Lower leg skin (tissue), 3 donors: ENCODE results near the gene HES1.

Experiments
- POLR2A ChIP-seq, 2 donors: fragments of 450-650 bp; IDR thresholded peaks; one replicate each; pipeline ENCODE4 v1.6.1; 2016 to 2017; ENCODE audit warnings: antibody characterized with exemption in 2 of 2, mild to moderate bottlenecking in 1 of 2, moderate library complexity in 1 of 2
- TF ChIP-seq, protein P1 (sequence below), 3 donors: fragments of 450-650 bp; IDR thresholded peaks; one replicate each; pipeline ENCODE4 v1.5.1; 2016; ENCODE audit warnings: antibody characterized with exemption in 3 of 3, mild to moderate bottlenecking in 3 of 3, moderate library complexity in 2 of 3

DNA sequence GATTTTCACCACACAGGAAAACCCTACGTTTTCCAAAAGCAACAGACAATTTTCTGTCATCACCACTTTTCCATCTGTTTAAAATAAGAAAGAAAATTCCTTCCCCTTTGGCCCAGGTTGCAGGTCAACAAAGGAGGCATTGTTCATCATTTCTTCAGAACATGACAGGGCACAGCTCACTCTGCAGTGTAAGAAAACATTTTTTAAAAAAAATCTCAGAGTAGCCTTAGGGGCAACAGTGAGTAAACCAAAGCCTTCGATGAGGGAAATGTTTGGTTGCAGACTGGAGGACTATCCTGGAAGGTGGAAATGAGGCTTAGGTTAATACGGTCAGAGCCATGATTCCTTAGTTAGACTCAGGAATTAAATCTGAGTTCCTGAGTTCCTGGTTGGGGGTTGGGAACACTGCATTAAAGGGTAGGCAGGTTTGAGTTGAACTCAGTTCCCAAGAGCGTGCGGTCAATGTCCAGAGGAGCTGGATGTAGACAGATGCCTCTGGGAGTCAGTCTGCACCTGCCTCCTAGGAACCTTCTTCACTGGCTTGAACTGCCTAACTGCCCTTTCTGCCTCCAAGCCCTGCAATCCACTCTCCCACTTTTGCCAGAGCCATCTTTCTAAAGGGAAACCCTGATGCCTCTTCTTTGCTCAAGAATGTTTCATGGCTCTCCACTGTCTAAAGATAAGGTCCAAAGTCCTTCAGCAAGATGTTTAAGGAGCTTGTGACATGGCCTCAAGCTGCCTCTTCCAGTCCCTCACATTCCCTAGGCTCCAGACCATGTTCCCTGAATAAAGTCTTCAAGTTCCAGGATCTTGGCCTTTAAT is 3.3 kb upstream of the HES1 start:
- TF ChIP-seq, protein P1, sequence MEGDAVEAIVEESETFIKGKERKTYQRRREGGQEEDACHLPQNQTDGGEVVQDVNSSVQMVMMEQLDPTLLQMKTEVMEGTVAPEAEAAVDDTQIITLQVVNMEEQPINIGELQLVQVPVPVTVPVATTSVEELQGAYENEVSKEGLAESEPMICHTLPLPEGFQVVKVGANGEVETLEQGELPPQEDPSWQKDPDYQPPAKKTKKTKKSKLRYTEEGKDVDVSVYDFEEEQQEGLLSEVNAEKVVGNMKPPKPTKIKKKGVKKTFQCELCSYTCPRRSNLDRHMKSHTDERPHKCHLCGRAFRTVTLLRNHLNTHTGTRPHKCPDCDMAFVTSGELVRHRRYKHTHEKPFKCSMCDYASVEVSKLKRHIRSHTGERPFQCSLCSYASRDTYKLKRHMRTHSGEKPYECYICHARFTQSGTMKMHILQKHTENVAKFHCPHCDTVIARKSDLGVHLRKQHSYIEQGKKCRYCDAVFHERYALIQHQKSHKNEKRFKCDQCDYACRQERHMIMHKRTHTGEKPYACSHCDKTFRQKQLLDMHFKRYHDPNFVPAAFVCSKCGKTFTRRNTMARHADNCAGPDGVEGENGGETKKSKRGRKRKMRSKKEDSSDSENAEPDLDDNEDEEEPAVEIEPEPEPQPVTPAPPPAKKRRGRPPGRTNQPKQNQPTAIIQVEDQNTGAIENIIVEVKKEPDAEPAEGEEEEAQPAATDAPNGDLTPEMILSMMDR (IDR thresholded peaks at IDR 0.05) = no peak
- TF ChIP-seq POLR2A (IDR thresholded peaks at IDR 0.05) = no peak
